Measurements from ENCODE around the gene HSPB8. TPM values are rescaled to one million over a fixed set of nuclear protein-coding genes. Genes with fewer than 3 reads are reported as not detected.

HSPB8 gene
- polyA plus RNA-seq, 1 of the 3 experiments (the other 2 are of a cell fraction): 1.2 TPM

DNA sequence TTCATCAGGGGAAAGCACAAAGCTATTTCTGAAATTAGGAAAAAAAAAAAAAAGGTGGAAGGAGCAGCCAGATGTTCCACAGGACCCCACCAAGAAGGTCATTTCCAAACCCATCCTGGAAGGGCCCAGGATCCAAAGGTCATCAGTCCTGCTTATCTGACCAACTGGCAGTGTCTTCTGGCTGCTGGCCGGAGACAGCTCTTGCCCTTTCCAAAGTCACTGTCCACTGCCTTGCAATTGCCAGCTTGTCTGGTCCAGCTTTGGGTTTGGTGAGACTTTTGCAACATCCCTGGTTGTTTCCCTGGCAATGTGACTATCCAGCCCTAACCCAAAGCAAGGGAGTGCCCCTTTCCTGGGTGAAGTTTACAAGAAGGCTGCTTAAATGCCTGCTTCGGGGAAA lies 18.9 kb upstream of the HSPB8 start (continued):
- TF ChIP-seq REST (IDR thresholded peaks at IDR 0.05; ENCODE audit: low read depth, low read length) (no peak), JUND (IDR thresholded peaks at IDR 0.05) (no peak), USF2 (IDR thresholded peaks at IDR 0.05; ENCODE audit: borderline replicate concordance, low read depth, low read length) (no peak), FOSL2 (IDR thresholded peaks at IDR 0.05; ENCODE audit: borderline replicate concordance, low read depth) (no peak)
- TF ChIP-seq, protein P1, sequence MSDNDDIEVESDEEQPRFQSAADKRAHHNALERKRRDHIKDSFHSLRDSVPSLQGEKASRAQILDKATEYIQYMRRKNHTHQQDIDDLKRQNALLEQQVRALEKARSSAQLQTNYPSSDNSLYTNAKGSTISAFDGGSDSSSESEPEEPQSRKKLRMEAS (IDR thresholded peaks at IDR 0.05; ENCODE audit: low read depth): no peak

DNA sequence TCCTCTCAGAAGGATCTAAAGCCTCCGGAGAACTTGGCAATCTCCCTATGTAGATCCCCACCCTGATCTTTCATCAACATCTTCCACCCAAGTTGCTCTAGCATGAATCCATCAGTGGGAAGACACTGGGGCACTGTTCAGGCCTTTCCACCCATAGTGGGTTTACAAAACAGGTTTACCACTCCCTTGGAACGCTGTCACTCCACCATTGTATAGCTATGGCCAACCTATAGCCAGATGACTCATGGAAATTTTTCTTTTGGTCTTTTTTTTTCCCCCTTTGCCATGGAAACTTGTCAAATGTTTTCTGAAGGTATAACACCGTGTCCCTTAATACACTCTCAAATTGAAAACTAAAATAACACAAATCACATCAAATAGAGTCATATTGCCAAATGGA lies 10.8 kb upstream of the HSPB8 start:
- no peak overlapping the region for H3K4me2 ChIP-seq
- H3K4me3 ChIP-seq (ENCODE audit: low read depth in 2 of 2, low read length in 1 of 2): no peak overlapping the region
- no peaks in the 10 kb centered on the region for H4K20me1 ChIP-seq (ENCODE audit: insufficient read depth)
- H3K9me3 ChIP-seq: no peaks in the 10 kb centered on the region
- no peaks in the 10 kb centered on the region for H3K9me2 ChIP-seq
- peaks cover 0 to 3% of the 10 kb centered on the region in 2 experiments; a peak in 1 of 4 replicates for H3K4me1 ChIP-seq (ENCODE audit: control insufficient read depth in 1 of 2, insufficient read depth in 2 of 2, low read depth in 1 of 2, low read length in 1 of 2)
- no peak overlapping the region for H3K27ac ChIP-seq (ENCODE audit: low read depth in 2 of 2, low read length in 1 of 2)
- DNase-seq: no peak
- POLR2A ChIA-PET: no interaction called here
- H3F3A ChIP-seq (replicated peaks; ENCODE audit: insufficient read depth): no peaks in the 10 kb centered on the region
- WGBS (ENCODE audit: low lambda C conversion rate): 27% methylated on average over 3 of the region's 3 CpGs
- no peak overlapping the region for H3K9ac ChIP-seq
- H2AFZ ChIP-seq (ENCODE audit: low read depth): no peak overlapping the region
- CTCF ChIA-PET: no interaction called here
- TF ChIP-seq USF1 (IDR thresholded peaks at IDR 0.05; ENCODE audit: borderline replicate concordance, low read depth) (no peak), RFX5 (IDR thresholded peaks at IDR 0.05; ENCODE audit: low read length) (no peak), ZBTB33 (IDR thresholded peaks at IDR 0.05; ENCODE audit: borderline replicate concordance, low read depth) (no peak), RCOR1 (IDR thresholded peaks at IDR 0.05; ENCODE audit: low read length) (no peak), CTCF (IDR thresholded peaks at IDR 0.05) (no peak), EZH2phosphoT487 (IDR thresholded peaks at IDR 0.05; ENCODE audit: borderline replicate concordance, low read depth) (no peak), REST (IDR thresholded peaks at IDR 0.05; ENCODE audit: low read depth, low read length) (no peak)
- no peaks in the 10 kb centered on the region for H3K36me3 ChIP-seq (replicated peaks in 1 of 2; ENCODE audit: control insufficient read depth in 1 of 2, insufficient read depth in 2 of 2, low read length in 1 of 2)
- no peaks in the 10 kb centered on the region for H3K79me2 ChIP-seq (ENCODE audit: insufficient read depth)
- no peaks in the 10 kb centered on the region for H3K27me3 ChIP-seq (ENCODE audit: insufficient read depth)

Measured in SK-N-SH (cell line).